Osteoblast (primary cell): ENCODE measurements around the gene JAG2. TPM values are rescaled to one million over a fixed set of nuclear protein-coding genes. Genes with fewer than 3 reads are reported as not detected.

Experiments used
- DNase-seq: peaks from one replicate; pipeline ENCODE4 v3.0.0; 2011; ENCODE audit warnings: low spot score, mixed read lengths; ENCODE audit not compliant: insufficient read length; ENCODE audit errors: missing footprints
- H2AFZ ChIP-seq: 2 replicates; pipeline ENCODE4 v1.6.0; 2011; ENCODE audit warnings: mild to moderate bottlenecking, low read length
- H3K27ac ChIP-seq: 2 replicates; pipeline ENCODE4 v1.5.1; 2011; ENCODE audit warnings: mild to moderate bottlenecking, low read depth, low read length, moderate library complexity
- H3K27me3 ChIP-seq: 2 replicates; pipeline ENCODE4 v1.6.0; 2012; ENCODE audit warnings: mild to moderate bottlenecking, control low read depth, inconsistent platforms, low read length, moderate library complexity; ENCODE audit not compliant: insufficient read depth
- H3K36me3 ChIP-seq: 2 replicates; pipeline ENCODE4 v1.5.1; 2011; ENCODE audit warnings: mild to moderate bottlenecking, low read length, control low read depth, moderate library complexity; ENCODE audit not compliant: insufficient read depth
- H3K4me1 ChIP-seq: 2 replicates; pipeline ENCODE4 v1.5.1; 2011; ENCODE audit warnings: mild to moderate bottlenecking, low read length, control low read depth, moderate library complexity; ENCODE audit not compliant: insufficient read depth
- H3K4me2 ChIP-seq: 2 replicates; pipeline ENCODE4 v1.6.0; 2011; ENCODE audit warnings: mild to moderate bottlenecking, low read length; ENCODE audit not compliant: insufficient read depth
- H3K4me3 ChIP-seq: fragments of 200-600 bp; sonication (generic); 3 replicates; pipeline ENCODE4 v1.5.1; 2012; ENCODE audit warnings: mild to moderate bottlenecking, low read length, inconsistent platforms; ENCODE audit not compliant: insufficient read depth
- H3K79me2 ChIP-seq: 2 replicates; pipeline ENCODE4 v1.6.0; 2012; ENCODE audit warnings: mild to moderate bottlenecking, low read length, control low read depth, inconsistent platforms; ENCODE audit not compliant: insufficient read depth
- H3K9me3 ChIP-seq: 2 replicates; pipeline ENCODE4 v1.5.1; 2011; ENCODE audit warnings: low read depth, low read length, control low read depth
- H4K20me1 ChIP-seq: 2 replicates; pipeline ENCODE4 v1.6.0; 2012; ENCODE audit warnings: mild to moderate bottlenecking, low read length, control low read depth; ENCODE audit not compliant: insufficient read depth
- total RNA-seq: library from RNA; depleted of rRNA; stranded (reverse); fragments of >200 nt; gene quantifications from 2 replicates; pipeline ENCODE4 v1.2.3, GENCODE V29; 2012
- TF ChIP-seq, protein P1 (sequence below): IDR thresholded peaks from 2 replicates; pipeline ENCODE4 v1.5.1; 2011; ENCODE audit warnings: mild to moderate bottlenecking, low read depth, low read length, moderate library complexity; ENCODE audit errors: extremely low read depth

The JAG2 gene
- total RNA-seq, 1 donor = 3.3 TPM

DNA sequence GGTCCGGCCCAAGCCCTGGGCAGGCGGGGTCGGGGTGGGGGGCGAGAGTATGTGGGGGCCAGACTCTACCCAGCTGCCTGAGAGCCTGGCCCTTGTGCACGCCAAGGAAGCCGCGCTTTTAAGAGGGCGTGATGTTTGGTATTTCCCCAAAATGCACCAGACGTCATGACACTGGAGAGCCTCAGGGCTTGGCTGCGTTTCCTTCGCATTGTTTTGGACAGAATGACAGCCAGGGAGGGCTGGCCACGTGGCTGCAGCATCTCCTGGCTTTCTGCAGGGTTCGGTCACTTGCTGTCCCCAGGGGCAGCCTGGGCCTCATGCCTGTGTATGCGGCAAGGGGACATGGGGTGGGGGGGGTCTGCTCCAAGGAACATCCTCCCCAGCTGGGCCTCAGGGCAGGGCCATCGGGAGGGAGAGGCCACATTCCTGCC lies 28.6 kb upstream of the JAG2 start:
- Histone ChIP-seq H3K9me3 (no peaks in the 10 kb centered on the region), H3K4me2 (no peak overlapping the region), H4K20me1 (no peaks in the 10 kb centered on the region), H3K36me3 (no peaks in the 10 kb centered on the region), H2AFZ (no peak overlapping the region), H3K4me3 (no peak overlapping the region), H3K79me2 (no peaks in the 10 kb centered on the region), H3K4me1 (no peaks in the 10 kb centered on the region), H3K27ac (no peak overlapping the region), H3K27me3 (peaks cover 24% of the 10 kb centered on the region)
- TF ChIP-seq, protein P1, sequence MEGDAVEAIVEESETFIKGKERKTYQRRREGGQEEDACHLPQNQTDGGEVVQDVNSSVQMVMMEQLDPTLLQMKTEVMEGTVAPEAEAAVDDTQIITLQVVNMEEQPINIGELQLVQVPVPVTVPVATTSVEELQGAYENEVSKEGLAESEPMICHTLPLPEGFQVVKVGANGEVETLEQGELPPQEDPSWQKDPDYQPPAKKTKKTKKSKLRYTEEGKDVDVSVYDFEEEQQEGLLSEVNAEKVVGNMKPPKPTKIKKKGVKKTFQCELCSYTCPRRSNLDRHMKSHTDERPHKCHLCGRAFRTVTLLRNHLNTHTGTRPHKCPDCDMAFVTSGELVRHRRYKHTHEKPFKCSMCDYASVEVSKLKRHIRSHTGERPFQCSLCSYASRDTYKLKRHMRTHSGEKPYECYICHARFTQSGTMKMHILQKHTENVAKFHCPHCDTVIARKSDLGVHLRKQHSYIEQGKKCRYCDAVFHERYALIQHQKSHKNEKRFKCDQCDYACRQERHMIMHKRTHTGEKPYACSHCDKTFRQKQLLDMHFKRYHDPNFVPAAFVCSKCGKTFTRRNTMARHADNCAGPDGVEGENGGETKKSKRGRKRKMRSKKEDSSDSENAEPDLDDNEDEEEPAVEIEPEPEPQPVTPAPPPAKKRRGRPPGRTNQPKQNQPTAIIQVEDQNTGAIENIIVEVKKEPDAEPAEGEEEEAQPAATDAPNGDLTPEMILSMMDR = no peak
- no peak for DNase-seq

DNA sequence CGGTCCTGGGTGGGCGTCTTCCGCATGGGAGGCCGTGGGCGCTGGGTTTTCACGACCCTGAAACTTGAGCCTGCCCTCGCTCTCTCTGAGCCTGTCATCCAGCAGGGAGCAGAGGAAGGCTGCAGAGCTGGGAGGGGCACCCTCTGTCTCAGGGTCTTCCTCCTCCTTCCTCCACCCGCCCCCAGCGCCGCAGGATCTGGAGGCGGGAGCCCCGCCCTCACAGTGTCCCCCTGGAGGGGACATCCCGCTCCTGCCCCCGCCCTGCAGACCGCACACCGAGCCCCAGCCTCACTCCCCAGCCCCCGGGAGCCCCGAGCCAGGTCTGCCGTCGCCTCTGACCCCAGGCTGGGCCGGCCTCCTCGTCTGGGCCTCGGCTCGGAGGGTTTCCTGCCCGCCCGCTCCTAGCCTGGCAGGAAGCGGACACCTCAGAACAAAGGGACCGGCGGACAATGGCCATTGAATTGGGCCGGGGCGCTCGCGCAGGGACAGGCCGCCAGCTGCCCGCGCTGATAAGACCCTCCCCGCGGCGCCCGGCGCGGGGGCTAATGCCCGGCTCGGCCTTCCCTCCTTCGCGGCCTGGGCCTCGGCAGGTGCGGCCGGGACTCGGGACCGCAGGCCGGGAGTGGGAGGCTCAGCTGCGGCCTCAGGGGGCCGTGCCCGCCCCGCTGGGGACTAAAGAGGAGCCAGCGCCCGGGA lies 27.8 kb upstream of the JAG2 start:
- Histone ChIP-seq H3K4me2 (no peak overlapping the region), H3K4me1 (no peaks in the 10 kb centered on the region), H3K27ac (no peak overlapping the region)

DNA sequence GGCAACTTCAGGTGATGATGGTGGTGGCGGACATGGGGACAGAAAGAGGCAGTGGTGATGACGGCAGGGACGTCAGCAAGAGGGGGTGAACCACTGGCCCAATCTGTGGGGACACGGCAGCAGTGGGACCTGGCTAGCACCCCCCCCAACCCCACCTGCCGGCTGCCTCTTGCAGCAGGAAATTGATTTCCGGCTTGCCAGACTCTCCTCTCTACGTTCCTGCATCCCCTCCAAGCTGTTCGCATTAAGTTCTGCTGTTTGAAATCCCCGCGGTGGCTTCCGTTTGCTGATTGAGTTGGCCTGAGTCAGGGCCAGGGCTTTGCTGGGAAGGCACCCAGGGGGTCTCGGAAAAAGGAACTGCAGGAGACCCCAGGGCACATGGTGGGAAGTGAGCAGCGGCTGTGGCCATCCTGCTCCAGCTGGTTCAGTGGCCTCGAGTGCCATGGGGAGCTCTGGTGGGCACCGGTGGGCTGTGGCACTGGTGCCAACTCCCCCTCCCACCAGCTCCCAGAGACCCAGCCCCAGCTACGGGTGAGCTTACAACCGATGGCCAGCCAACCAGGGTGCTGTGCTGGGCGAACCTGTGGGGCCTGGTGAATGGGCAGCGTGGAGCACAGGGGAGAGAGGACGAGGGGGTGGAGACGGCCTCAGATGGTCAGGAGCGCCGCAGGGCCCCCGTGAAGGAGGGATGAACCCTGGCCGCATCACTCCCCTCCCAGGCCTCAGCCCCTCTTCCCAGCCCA lies 27.1 kb upstream of the JAG2 start:
- Histone ChIP-seq H3K4me2 (no peak overlapping the region), H3K4me3 (no peak overlapping the region), H4K20me1 (no peaks in the 10 kb centered on the region), H3K79me2 (no peaks in the 10 kb centered on the region), H3K9me3 (no peaks in the 10 kb centered on the region), H3K4me1 (no peaks in the 10 kb centered on the region), H3K36me3 (no peaks in the 10 kb centered on the region), H2AFZ (no peak overlapping the region), H3K27ac (no peak overlapping the region), H3K27me3 (peaks cover 24% of the 10 kb centered on the region)
- TF ChIP-seq, protein P1 = no peak
- DNase-seq = no peak

More for the DNA sequence above, 27.8 kb upstream of the JAG2 start:
- H3K27me3 ChIP-seq = peaks cover 24% of the 10 kb centered on the region
- TF ChIP-seq, protein P1 = no peak
- H4K20me1 ChIP-seq = no peaks in the 10 kb centered on the region
- no peaks in the 10 kb centered on the region for H3K79me2 ChIP-seq
- H3K36me3 ChIP-seq = no peaks in the 10 kb centered on the region
- H3K4me3 ChIP-seq = no peak overlapping the region
- no peak for DNase-seq
- H2AFZ ChIP-seq = no peak overlapping the region
- no peaks in the 10 kb centered on the region for H3K9me3 ChIP-seq

DNA sequence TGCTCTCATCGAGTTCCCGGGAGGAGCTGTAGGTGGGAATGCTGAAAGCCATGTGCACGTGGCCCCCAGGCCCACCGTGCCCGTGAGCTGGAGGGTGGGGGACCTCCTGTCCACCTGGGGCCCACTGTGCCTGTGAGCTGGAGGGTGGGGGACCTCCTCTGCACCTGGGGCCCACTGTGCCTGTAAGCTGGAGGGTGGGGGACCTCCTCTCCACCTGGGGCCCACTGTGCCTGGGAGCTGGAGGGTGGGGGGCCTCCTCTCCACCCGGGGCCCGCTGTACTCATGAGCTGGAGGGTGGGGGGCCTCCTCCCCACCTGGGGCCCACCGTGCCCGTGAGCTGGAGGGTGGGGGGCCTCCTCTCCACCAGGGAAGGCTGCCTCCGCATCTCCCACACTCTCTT lies 26.5 kb upstream of the JAG2 start:
- Histone ChIP-seq H3K27ac (no peak overlapping the region), H3K9me3 (no peaks in the 10 kb centered on the region), H4K20me1 (no peaks in the 10 kb centered on the region), H2AFZ (no peak overlapping the region), H3K27me3 (peaks cover 24% of the 10 kb centered on the region), H3K36me3 (no peaks in the 10 kb centered on the region), H3K4me1 (no peaks in the 10 kb centered on the region), H3K79me2 (no peaks in the 10 kb centered on the region), H3K4me3 (no peak overlapping the region), H3K4me2 (no peak overlapping the region)
- no peak for DNase-seq
- TF ChIP-seq, protein P1 = no peak
